Measurements from ENCODE around the gene ARRB1. TPM values are rescaled to one million over a fixed set of nuclear protein-coding genes. Genes with fewer than 3 reads are reported as not detected.

ARRB1 gene
- total and polyA plus RNA-seq, 10 of the 15 experiments (the other 5 are each of a cell fraction or from before 2014, with no cell fraction given), result 0.39 to 12.9 (median 1.7) TPM

DNA sequence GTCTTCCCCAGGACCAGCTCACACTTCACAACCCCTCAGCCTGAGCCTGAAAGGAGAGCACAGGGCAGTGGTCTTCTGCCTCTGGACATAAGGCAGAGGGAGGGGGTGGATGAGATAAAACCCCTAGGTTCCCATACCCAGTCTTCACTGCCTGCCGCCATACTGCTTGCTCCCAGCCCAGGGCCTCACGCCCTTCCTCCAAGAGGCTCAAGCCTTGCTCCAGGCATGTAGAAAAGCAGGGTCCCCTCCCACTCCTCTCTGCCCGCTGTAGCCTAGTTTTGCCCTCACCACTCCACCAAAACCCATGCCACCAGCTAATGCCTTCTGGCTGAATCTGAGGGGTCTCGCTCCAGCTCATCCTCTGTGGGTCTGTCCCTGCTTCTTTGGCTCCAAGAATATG is 5.2 kb downstream of the ARRB1 start (continued):
- no peak for TF ChIP-seq CEBPB (IDR thresholded peaks at IDR 0.05; ENCODE audit: borderline replicate concordance in 1 of 2, low read depth in 2 of 2, low read length in 2 of 2)
- TF ChIP-seq, protein P1, sequence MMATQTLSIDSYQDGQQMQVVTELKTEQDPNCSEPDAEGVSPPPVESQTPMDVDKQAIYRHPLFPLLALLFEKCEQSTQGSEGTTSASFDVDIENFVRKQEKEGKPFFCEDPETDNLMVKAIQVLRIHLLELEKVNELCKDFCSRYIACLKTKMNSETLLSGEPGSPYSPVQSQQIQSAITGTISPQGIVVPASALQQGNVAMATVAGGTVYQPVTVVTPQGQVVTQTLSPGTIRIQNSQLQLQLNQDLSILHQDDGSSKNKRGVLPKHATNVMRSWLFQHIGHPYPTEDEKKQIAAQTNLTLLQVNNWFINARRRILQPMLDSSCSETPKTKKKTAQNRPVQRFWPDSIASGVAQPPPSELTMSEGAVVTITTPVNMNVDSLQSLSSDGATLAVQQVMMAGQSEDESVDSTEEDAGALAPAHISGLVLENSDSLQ (IDR thresholded peaks at IDR 0.05), result no peak
- TF ChIP-seq PAX5 (IDR thresholded peaks at IDR 0.05; ENCODE audit: borderline replicate concordance, low read depth, low read length), result no peak
- no peak for TF ChIP-seq SREBF2 (IDR thresholded peaks at IDR 0.05; ENCODE audit: low read length)
- TF ChIP-seq, protein P2, sequence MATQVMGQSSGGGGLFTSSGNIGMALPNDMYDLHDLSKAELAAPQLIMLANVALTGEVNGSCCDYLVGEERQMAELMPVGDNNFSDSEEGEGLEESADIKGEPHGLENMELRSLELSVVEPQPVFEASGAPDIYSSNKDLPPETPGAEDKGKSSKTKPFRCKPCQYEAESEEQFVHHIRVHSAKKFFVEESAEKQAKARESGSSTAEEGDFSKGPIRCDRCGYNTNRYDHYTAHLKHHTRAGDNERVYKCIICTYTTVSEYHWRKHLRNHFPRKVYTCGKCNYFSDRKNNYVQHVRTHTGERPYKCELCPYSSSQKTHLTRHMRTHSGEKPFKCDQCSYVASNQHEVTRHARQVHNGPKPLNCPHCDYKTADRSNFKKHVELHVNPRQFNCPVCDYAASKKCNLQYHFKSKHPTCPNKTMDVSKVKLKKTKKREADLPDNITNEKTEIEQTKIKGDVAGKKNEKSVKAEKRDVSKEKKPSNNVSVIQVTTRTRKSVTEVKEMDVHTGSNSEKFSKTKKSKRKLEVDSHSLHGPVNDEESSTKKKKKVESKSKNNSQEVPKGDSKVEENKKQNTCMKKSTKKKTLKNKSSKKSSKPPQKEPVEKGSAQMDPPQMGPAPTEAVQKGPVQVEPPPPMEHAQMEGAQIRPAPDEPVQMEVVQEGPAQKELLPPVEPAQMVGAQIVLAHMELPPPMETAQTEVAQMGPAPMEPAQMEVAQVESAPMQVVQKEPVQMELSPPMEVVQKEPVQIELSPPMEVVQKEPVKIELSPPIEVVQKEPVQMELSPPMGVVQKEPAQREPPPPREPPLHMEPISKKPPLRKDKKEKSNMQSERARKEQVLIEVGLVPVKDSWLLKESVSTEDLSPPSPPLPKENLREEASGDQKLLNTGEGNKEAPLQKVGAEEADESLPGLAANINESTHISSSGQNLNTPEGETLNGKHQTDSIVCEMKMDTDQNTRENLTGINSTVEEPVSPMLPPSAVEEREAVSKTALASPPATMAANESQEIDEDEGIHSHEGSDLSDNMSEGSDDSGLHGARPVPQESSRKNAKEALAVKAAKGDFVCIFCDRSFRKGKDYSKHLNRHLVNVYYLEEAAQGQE (IDR thresholded peaks at IDR 0.05; ENCODE audit: low read depth, low read length), result no peak

DNA sequence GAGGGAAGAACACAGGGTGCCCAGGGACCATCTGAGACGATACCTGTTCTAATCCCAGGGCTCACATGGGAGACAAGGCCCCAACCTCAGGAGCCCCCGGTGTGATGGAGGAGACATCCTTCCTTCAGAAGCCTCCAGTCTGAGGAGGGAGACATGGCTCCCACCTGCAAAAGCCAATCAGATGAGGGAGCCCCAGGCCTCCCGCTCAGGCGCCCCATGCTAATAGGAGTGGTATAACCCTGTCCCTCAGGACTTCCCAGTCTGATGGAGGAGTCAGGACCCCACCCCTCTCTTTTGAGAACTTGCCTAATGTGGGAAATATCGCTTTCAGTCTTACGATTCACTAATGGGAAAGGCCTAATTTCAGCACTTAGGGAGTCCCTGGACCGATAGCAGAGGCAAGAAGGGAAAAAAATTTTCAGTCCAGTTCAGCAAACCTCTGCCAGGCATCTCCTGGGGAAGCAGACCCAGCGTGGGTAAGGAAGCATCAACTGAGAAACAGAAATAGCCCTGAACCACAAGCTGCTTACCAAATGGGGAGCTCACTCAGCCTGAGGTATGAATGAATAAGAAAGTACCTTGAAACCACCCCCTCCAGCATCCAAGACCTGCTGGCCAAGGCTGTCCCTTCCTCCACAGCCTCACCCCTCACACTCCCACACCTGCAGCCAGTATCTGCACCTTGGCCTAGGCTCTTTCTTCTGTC is 5.9 kb downstream of the ARRB1 start:
- WGBS (ENCODE audit: insufficient coverage, insufficient replicate concordance, low lambda C conversion rate, missing lambda C conversion rate), result 59% methylated on average over 8 of the region's 8 CpGs
- ChIA-PET POLR2A (interaction anchor here (0.8 to 1.3 kb wide), 2 partner anchors 17 to 27 kb away, joined by 3 read pairs; no protein-coding TSS in a partner anchor), SMC1A (ENCODE audit: uncharacterized antibody, unreplicated experiment) (interaction anchor here (0.7 to 1.2 kb wide), 4 partner anchors 17 to 145 kb away, joined by 3 to 4 read pairs (median 4); no protein-coding TSS in a partner anchor), CTCF (interaction anchor here (1.0 kb wide), 1 partner anchor 16 kb away, joined by 3 read pairs; no protein-coding TSS in a partner anchor), RAD21 (ENCODE audit: unreplicated experiment) (interaction anchor here (1.0 kb wide), 2 partner anchors 42 to 66 kb away, joined by 3 to 4 read pairs; no protein-coding TSS in a partner anchor)
- Histone ChIP-seq H3K4me3 (no peak overlapping the region), H2AFZ (ENCODE audit: control insufficient read depth, low read depth, low read length) (no peak overlapping the region), H3K4me1 (ENCODE audit: control insufficient read depth, insufficient read depth, low read length) (peaks cover 45% of the 10 kb centered on the region), H3K9ac (ENCODE audit: control insufficient read depth, insufficient read depth, low read length) (no peak overlapping the region), H3K4me2 (ENCODE audit: control insufficient read depth, insufficient read depth) (peak overlapping the region; percentile 67), H3K9me3 (replicated peaks; ENCODE audit: control insufficient read depth, insufficient read depth, low read length) (no peaks in the 10 kb centered on the region), H3K36me3 (ENCODE audit: control insufficient read depth in 2 of 2, insufficient read depth in 2 of 2, low read length in 1 of 2) (no peaks in the 10 kb centered on the region), H4K20me1 (ENCODE audit: control insufficient read depth, insufficient read depth) (no peaks in the 10 kb centered on the region), H3K79me2 (ENCODE audit: control insufficient read depth, insufficient read depth, low read length) (peaks cover 28% of the 10 kb centered on the region), H3K27me3 (replicated peaks in 1 of 2; ENCODE audit: control insufficient read depth in 2 of 2, insufficient read depth in 2 of 2, low read length in 1 of 2) (peaks cover 0 to 2% of the 10 kb centered on the region in 2 experiments; a peak in 1 of 4 replicates), H3K27ac (ENCODE audit: control insufficient read depth, insufficient read depth) (peak overlapping the region; percentile 47)
- no peak for TF ChIP-seq ZZZ3 (IDR thresholded peaks at IDR 0.05; ENCODE audit: control insufficient read depth, insufficient read length, low read depth)
- TF ChIP-seq EED (IDR thresholded peaks at IDR 0.05; ENCODE audit: low read depth), result 0 out of 2 replicates have a peak, but pooled peaks have one; percentile 25
- TF ChIP-seq IKZF2 (IDR thresholded peaks at IDR 0.05), result peak in 1 of 2 experiments; percentile 34; a peak in 2 of 4 replicates
- peak; percentile 41 for TF ChIP-seq MEF2B (IDR thresholded peaks at IDR 0.05; ENCODE audit: partially characterized antibody, poor library complexity, severe bottlenecking)
- TF ChIP-seq DPF2 (IDR thresholded peaks at IDR 0.05), result no peak
- TF ChIP-seq CREB1 (IDR thresholded peaks at IDR 0.05; ENCODE audit: low read depth), result no peak
- TF ChIP-seq, protein P3, sequence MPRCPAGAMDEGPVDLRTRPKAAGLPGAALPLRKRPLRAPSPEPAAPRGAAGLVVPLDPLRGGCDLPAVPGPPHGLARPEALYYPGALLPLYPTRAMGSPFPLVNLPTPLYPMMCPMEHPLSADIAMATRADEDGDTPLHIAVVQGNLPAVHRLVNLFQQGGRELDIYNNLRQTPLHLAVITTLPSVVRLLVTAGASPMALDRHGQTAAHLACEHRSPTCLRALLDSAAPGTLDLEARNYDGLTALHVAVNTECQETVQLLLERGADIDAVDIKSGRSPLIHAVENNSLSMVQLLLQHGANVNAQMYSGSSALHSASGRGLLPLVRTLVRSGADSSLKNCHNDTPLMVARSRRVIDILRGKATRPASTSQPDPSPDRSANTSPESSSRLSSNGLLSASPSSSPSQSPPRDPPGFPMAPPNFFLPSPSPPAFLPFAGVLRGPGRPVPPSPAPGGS (IDR thresholded peaks at IDR 0.05; ENCODE audit: borderline replicate concordance, insufficient read depth, low read depth, low read length, poor library complexity, severe bottlenecking), result no peak
- TF ChIP-seq NR2C1 (IDR thresholded peaks at IDR 0.05), result no peak
- no peak for TF ChIP-seq ZNF217 (IDR thresholded peaks at IDR 0.05)
- peak; percentile 36; the same call in 1 of the 2 replicates for TF ChIP-seq IKZF1 (conservative IDR thresholded peaks at IDR 0.05)
- peak; percentile 65 for TF ChIP-seq RUNX3 (IDR thresholded peaks at IDR 0.05; ENCODE audit: low read length)
- TF ChIP-seq RAD21 (IDR thresholded peaks at IDR 0.05; ENCODE audit: insufficient read depth, low read depth, low read length), result no peak
- ATAC-seq (peak; percentile 62), DNase-seq (ENCODE audit: low read depth, low spot score) (peak; percentile 61), FAIRE-seq (peak; percentile 57)
- intact Hi-C loops (cut with micrococcal nuclease; ENCODE audit: unreplicated experiment), result no loop called here
- in situ Hi-C loops (cut with MboI), result no loop called here
- no TSS peak for BruUV-seq (replicated peaks)

Data from GM12878 (cell line).